ENCODE measurements around the gene SPRYD4. TPM values are rescaled to one million over a fixed set of nuclear protein-coding genes. Genes with fewer than 3 reads are reported as not detected.
A peak's percentile ranks its signal among the peaks of the same experiment; 100 is the strongest.

The SPRYD4 gene
- 1 to 10 TPM; 2.2 to 4.7 (median 3.0) TPM for total RNA-seq
- polyA plus RNA-seq, result 1 to 10 TPM; 2.1 to 2.9 TPM
- long read RNA-seq, donor 1, full-length matches to known transcripts, result 22 of 23 reads
- long read RNA-seq, donor 1, partial matches to known transcripts, result 0 of 23 reads
- long read RNA-seq, donor 1, other reads (novel, unspliced or antisense), result 1 of 23 reads
- long read RNA-seq, donor 2, full-length matches to known transcripts, result 56 of 59 reads
- long read RNA-seq, donor 2, partial matches to known transcripts, result 0 of 59 reads
- long read RNA-seq, donor 2, other reads (novel, unspliced or antisense), result 3 of 59 reads
- long read RNA-seq, donor 3, full-length matches to known transcripts, result 13 of 16 reads
- long read RNA-seq, donor 3, partial matches to known transcripts, result 0 of 16 reads
- long read RNA-seq, donor 3, other reads (novel, unspliced or antisense), result 3 of 16 reads

DNA sequence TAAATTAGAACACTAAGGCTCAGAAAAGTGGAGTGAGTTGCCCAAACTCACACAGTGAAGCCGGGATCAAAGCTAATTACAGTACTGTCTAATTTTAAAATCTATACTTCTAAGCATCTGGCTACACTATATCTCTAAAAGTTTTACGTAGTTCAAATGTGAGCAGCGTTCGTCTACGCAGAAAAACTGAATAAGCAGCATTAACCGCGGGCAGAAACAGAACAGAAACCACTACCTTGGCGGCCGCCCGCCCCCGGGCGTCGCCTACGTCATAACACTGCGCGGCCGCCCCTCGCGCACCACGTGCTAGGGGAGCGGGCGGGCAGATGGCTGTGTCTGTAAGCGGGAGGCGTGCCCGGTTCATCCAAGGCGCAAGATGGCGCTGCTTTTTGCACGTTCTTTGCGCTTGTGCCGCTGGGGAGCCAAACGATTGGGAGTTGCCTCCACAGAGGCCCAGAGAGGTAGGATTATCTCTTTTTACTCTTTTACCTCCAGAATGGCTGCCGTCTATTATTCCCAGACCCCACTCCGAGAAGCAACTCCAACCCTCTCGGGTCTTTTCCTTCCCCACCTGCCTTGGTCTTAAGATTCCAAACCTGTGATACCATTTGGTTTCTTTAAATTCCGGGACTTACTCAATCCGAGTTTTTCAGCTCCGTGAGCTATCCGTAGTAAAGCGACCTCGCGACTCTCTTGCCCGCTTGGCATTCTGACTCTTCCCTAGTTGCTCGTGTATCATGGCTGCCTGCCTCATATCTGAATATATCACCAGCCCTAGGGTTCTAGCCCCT is at the start of gene SPRYD4:
SPRYD4 (plus strand) TSS at position 363 of the 791 bp plus-strand sequence; CDS start at position 377, 14 bp downstream.
- WGBS, 4 donors, result 0% methylated on average over 30 to 43 of the region's 43 CpGs
- no peaks in the 10 kb centered on the region for H3K27me3 ChIP-seq
- H3K9me3 ChIP-seq, result no peaks in the 10 kb centered on the region
- H3K36me3 ChIP-seq, result peaks cover 0 to 27% (median 2%) of the 10 kb centered on the region in 9 donors
- intact Hi-C loops (cut with DNase I), result loop anchor here in 9 of 10 donors (2.0 to 10.0 kb wide), 12 partner anchors 20 to 344 kb away; partner anchors contain the start of genes ESYT1 (in 5 of the 9), IL23A (in 5 of the 9), PAN2 (in 5 of the 9) and CNPY2 (in 2 of the 9)
- peak within 1 kb of the TSS; percentile 53 to 95 (median 78) for H3K4me3 ChIP-seq
- TF ChIP-seq POLR2A (IDR thresholded peaks at IDR 0.05) (peak in 1 of 2 donors; percentile 84), CTCF (IDR thresholded peaks at IDR 0.05) (peak in 10 of 12 donors; percentile 18 to 64 (median 38))
- DNase-seq, result peak; percentile 94 to 96 (median 94)
- ATAC-seq, result peak; percentile 96 to 99 (median 97)
- H3K27ac ChIP-seq, result peak within 1 kb of the TSS; percentile 40 to 95 (median 89)
- H3K4me1 ChIP-seq, result peaks cover 0 to 34% (median 10%) of the 10 kb centered on the region in 12 donors

- intact Hi-C loops (cut with DNase I), result no loop called here
- DNase-seq, result no peak
- 87 to 89% (median 88%) methylated on average over 6 of the region's 6 CpGs for WGBS, 4 donors
Measured at GRCh38 chr12:56420411-56420810, 48.0 kb upstream of the SPRYD4 start.

GRCh38 chr12:56425193-56425592 is 43.2 kb upstream of the SPRYD4 start:
- H3K36me3 ChIP-seq, result peaks cover 0 to 83% (median 13%) of the 10 kb centered on the region in 9 donors
- no peaks in the 10 kb centered on the region for H3K27me3 ChIP-seq
- no peaks in the 10 kb centered on the region for H3K9me3 ChIP-seq
- TF ChIP-seq POLR2A (IDR thresholded peaks at IDR 0.05) (no peak), CTCF (IDR thresholded peaks at IDR 0.05) (no peak)
- WGBS, 4 donors, result 57 to 81% (median 70%) methylated on average over 1 of the region's 1 CpG
- H3K4me1 ChIP-seq, result no peaks in the 10 kb centered on the region
- ATAC-seq (no peak), DNase-seq (no peak)
- intact Hi-C loops (cut with DNase I), result no loop called here
- H3K27ac ChIP-seq, result no peak overlapping the region
- no peak overlapping the region for H3K4me3 ChIP-seq

More at GRCh38 chr12:56420411-56420810, 48.0 kb upstream of the SPRYD4 start:
- Histone ChIP-seq H3K9me3 (no peaks in the 10 kb centered on the region), H3K4me1 (no peaks in the 10 kb centered on the region), H3K36me3 (peaks cover 0 to 58% (median 12%) of the 10 kb centered on the region in 9 donors), H3K27me3 (no peaks in the 10 kb centered on the region), H3K4me3 (no peak overlapping the region), H3K27ac (no peak overlapping the region)
- ATAC-seq, result no peak
- TF ChIP-seq CTCF (IDR thresholded peaks at IDR 0.05) (no peak), POLR2A (IDR thresholded peaks at IDR 0.05) (no peak)

Data from heart left ventricle (tissue), 16 donors.